Gastrocnemius medialis (tissue), 4 donors: ENCODE results near the gene SLC17A9.

Experiments
- POLR2A ChIP-seq, 2 donors: fragments of 450-650 bp; IDR thresholded peaks; one replicate each; pipeline ENCODE4 v1.6.1; 2017; ENCODE audit warnings: antibody characterized with exemption in 2 of 2, mild to moderate bottlenecking in 2 of 2, moderate library complexity in 2 of 2
- TF ChIP-seq, protein P1 (sequence below), 5 experiments: fragments of 450-650 bp in 3 of 5; fragments of 200-600 bp in 2 of 5; sonication (generic) in 2 of 5; IDR thresholded peaks in 4 of 5; conservative IDR thresholded peaks in 1 of 5; 1 replicate in 4 of 5; 2 replicates in 1 of 5; pipeline ENCODE4 v1.5.1; 2016 to 2019; ENCODE audit warnings: antibody characterized with exemption in 5 of 5, mild to moderate bottlenecking in 3 of 5, moderate library complexity in 3 of 5

GRCh38 chr20:62962221-62962879 is 9.8 kb downstream of the SLC17A9 start:
- TF ChIP-seq POLR2A (IDR thresholded peaks at IDR 0.05) = no peak
- TF ChIP-seq, protein P1, sequence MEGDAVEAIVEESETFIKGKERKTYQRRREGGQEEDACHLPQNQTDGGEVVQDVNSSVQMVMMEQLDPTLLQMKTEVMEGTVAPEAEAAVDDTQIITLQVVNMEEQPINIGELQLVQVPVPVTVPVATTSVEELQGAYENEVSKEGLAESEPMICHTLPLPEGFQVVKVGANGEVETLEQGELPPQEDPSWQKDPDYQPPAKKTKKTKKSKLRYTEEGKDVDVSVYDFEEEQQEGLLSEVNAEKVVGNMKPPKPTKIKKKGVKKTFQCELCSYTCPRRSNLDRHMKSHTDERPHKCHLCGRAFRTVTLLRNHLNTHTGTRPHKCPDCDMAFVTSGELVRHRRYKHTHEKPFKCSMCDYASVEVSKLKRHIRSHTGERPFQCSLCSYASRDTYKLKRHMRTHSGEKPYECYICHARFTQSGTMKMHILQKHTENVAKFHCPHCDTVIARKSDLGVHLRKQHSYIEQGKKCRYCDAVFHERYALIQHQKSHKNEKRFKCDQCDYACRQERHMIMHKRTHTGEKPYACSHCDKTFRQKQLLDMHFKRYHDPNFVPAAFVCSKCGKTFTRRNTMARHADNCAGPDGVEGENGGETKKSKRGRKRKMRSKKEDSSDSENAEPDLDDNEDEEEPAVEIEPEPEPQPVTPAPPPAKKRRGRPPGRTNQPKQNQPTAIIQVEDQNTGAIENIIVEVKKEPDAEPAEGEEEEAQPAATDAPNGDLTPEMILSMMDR (IDR thresholded peaks at IDR 0.05 in 4 of 5, conservative IDR thresholded peaks at IDR 0.05 in 1 of 5) = no peak
